ENCODE data around the gene SPCS2.

The SPCS2 gene

DNA sequence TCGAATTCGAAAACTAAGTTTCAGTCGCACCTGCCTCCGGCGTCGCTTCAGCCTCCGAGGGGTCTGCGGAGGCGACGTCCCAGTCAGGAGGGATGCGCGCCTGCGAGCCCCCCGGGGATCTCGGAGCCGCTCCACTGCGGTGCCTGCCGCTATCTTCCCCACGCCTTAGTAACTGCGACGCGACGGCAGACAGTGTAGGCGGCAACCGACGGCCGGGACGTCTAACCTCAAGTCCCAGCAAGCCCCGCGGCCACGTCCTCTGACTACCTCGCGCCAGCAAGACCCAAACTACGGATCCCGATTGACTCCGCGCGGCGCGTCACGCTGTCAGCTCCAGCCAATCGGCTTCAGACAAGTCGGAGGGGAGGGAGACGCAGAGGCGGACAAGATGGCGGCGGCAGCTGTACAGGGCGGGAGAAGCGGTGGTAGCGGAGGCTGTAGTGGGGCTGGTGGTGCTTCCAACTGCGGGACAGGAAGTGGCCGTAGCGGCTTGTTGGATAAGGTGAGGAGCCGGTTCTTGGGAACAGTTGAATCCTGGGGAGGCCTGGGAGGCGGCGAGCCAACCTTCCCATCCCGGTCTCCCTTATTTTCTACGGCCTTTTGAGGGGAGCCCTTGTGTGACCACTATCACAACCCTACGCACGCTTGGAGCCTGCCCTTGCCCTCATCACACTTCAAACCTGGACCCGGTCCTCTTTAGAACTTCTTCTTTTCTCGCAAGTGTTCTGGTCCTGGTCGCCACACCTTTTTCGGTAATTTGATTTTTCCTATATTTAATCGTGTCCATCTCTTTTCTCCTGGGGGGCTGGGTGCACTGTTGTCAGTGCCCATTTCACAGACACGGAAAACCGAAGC is at the start of gene SPCS2, which contains the start of gene XRRA1:
Gene SPCS2 (plus strand): TSS at position 369 of the 855 bp plus-strand sequence. CDS start 20 bp downstream, at position 389.
Gene XRRA1 (minus strand): TSS at position 194 of the 855 bp plus-strand sequence. CDS start 8,213 bp downstream, outside the sequence.
- DNase-seq (ENCODE audit: low read depth in 2 of 2): peak; percentile 96 to 97

DNA sequence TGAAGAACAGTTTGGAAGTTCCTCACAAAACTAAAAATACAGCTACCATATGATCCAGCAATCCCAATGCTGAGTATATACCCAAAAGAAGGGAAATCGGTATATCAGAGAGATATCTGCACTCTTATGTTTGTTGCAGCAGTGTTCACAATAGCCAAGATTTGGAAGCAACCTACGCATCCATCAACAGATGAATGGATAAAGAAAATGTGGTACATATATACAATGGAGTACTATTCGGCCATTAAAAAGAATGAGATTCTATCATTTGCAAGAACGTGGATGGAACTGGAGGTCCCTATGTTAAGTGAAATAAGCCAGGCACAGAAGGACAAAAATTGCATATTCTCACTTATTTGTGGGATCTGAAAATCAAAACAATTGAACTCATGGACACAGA is 46.7 kb upstream of the SPCS2 start:
- no peak for DNase-seq (ENCODE audit: low read depth in 2 of 2)

- DNase-seq (ENCODE audit: low read depth in 2 of 2): no peak
Measured at GRCh38 chr11:74905326-74905725, 43.7 kb upstream of the SPCS2 start.

DNA sequence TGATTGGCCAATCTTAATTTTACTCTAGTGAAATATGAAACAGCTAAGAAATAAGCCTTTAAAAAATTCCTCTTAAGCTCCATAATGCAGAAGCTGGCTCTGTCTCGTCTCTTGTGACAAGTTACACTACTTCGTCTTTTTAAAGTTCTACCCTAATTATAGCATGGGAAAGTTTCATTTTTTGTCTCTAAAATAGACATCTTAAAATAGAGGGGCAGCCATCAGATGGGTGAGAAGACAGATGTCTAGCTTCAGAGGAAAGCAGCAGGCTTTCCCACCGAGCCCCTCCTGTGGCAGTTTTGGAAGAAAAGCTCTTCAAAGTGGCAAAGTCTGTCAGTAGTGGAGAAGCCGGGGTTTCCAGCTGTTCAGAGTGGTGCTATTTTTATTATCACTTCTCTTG is 39.7 kb upstream of the SPCS2 start:
- DNase-seq (ENCODE audit: low read depth in 2 of 2): no peak

GRCh38 chr11:74909812-74910211 is 39.3 kb upstream of the SPCS2 start:
- no peak for DNase-seq (ENCODE audit: low read depth in 2 of 2)

GRCh38 chr11:74923125-74923524 is 25.9 kb upstream of the SPCS2 start:
- no peak for DNase-seq (ENCODE audit: low read depth in 2 of 2)

GRCh38 chr11:74925281-74925680 is 23.8 kb upstream of the SPCS2 start:
- no peak for DNase-seq (ENCODE audit: low read depth in 2 of 2)

- no peak for DNase-seq (ENCODE audit: low read depth in 2 of 2)
Measured at GRCh38 chr11:74926304-74927030, 22.6 kb upstream of the SPCS2 start.

DNA sequence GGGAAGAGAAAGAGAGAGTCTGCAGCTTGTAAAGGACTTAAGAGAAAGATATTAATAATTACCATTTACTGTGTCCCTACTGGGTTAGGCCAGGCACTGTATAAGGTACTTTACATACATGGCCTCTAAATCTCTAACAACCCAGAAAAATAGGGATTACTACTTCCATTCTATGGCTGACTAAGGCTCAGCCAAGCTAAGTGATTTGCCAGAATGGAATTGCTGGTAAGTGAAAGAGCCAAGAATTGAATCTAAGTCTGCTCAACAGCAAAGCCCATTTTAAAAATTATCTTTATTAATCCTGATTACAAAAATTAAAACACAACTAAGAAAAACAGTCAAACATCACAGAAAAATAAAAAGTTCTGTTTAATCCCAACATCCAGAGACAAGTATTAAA is 21.6 kb upstream of the SPCS2 start:
- DNase-seq (ENCODE audit: low read depth in 2 of 2): no peak

- DNase-seq (ENCODE audit: low read depth in 2 of 2): peak; percentile 38 to 61
Measured at GRCh38 chr11:74929431-74930363, 19.4 kb upstream of the SPCS2 start.

DNA sequence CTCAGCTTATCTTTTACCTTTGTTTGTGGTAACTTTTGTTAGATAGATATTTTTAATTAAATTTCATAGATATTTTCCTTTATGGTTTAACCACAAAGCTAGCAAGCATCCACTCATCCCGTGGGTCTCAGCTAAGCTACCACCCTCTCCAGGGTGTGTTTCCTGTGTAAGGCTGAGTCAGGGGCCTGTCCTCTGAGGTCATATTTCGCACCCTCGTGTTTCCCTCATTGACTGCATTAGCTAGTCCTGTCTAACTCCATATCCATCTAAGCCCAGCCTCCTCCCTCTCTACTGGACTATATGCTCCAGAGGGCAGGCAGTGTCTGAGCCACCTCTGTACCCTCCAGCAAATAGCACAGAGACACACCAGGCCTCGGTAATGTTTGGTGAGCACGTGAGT is 16.9 kb upstream of the SPCS2 start:
- DNase-seq (ENCODE audit: low read depth in 2 of 2): no peak

DNA sequence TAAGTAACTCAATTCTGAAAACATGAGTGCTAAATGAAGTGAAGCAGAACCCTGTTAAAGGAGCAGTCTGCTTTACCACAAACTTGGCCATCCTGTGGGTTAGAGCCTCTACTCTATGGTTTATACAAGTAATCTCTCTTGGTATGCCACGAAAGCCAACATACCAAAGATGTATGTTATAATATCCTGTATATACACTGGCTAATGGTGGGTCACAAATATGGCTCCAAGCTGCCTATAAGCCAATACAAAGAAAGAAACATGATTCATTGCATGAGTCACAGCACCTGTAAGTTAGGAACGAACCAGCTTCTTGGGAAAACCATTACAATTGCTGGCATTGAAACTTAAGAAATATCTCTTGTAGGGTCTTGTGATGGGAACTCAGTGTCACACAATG is 16.3 kb upstream of the SPCS2 start:
- DNase-seq (ENCODE audit: low read depth in 2 of 2): no peak

GRCh38 chr11:74933765-74934164 is 15.3 kb upstream of the SPCS2 start:
- no peak for DNase-seq (ENCODE audit: low read depth in 2 of 2)

GRCh38 chr11:74935285-74935684 is 13.8 kb upstream of the SPCS2 start:
- DNase-seq (ENCODE audit: low read depth in 2 of 2): no peak

- DNase-seq (ENCODE audit: low read depth in 2 of 2): no peak
Measured at GRCh38 chr11:74936087-74936486, 13.0 kb upstream of the SPCS2 start.

DNA sequence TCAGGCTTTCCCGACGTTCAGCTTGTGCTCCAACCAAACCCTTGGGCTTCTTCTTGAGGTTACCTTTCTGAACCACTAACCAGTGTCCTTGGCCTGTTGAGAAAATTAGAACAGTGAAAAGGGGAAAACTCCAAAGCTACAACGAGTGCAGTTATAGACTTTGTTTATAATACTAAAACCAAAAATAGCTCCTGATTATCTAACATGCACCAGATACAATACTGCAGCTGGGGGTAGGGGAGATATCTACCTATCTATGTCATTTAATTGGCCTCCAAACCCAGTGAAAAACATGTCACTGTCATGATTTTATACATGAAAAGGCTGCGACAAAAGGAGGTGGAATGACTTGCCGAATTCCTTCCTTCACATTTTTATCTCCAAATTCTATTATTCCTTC is 12.1 kb upstream of the SPCS2 start:
- no peak for DNase-seq (ENCODE audit: low read depth in 2 of 2)

DNA sequence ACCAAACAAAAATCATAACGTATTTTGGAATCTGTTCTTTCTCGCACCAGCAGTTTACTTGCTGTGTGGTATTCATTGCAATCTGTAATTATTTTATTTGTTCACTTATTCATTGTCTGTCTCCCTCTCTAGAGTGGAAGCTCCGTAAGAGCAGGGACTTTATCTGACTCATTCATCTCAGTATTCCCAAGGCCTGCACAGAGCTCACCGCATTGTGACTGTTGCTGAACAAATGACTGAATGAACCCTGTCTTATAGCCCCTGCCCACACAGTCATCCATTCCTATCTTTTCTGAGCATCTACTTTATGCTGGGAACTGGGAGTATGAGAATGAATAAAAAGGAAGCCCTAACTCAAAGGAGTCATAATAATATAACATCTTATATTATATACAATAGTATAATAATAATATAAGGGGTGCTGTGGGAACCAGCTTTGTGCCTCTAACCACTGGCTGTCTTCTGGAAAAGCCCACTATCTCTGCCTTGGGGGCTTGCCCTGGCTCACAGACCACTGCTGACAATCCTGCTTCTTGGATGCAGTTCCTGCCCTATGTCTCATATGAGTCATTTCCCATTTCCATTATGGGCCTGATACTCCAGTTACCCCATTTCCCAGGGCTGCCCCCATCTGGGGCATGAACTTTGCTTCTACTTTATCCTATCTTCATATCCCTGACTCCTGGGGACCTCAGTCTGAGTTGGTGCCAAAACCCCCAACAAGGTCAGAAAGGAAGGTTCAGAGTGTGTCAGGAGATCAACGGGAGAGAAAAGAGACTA is 11.2 kb upstream of the SPCS2 start:
- no peak for DNase-seq (ENCODE audit: low read depth in 2 of 2)

- DNase-seq (ENCODE audit: low read depth in 2 of 2): no peak
Measured at GRCh38 chr11:74941492-74941891, 7.6 kb upstream of the SPCS2 start.

- DNase-seq (ENCODE audit: low read depth in 2 of 2): no peak
Measured at GRCh38 chr11:74942073-74942759, 6.8 kb upstream of the SPCS2 start.

DNA sequence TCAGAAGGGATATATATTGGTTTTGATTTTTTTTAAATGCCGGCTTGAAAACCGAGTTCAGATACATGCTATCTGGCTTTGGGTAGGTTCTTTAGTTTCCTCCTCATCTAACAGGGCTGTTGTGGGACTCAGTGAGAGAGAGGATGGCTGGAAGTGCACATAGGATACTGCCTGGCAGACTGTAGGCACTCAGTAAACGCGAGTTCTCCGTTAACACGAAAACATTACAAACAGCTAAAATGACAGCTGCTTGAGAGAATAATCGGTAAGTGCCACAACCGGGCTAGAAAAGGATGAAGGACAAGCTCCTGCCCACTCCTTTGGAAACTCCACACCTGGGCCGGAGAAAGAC is 544 bp upstream of the SPCS2 start:
- no peak for DNase-seq (ENCODE audit: low read depth in 2 of 2)

DNA sequence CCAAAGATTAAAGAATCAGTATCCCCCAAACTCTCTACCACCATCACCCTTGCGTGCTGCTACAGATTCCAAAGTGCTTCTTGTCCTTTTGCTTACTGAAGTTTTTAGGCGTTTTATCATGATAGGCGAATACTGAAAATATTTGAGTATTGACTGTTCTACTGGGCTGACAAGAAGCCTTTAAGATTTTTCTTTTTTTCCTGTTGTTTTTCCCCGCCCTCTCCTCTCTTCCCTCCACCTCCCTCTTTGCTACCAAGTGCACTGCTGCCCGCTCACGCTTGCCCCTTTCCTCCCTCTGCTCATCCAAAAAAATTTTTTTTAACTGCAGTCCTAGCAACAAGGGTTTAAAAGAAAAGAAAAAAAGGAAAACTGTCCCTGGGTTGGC is 679 bp downstream of the SPCS2 start:
- DNase-seq (ENCODE audit: low read depth in 2 of 2): no peak
